Astrocyte of the cerebellum (primary cell): ENCODE measurements around the gene CFAP20.
A peak's percentile ranks its signal among the peaks of the same experiment; 100 is the strongest.

Experiments
- DNase-seq: peaks from one replicate; pipeline ENCODE4 v3.0.0-alpha.2; 2011; ENCODE audit warnings: low read depth
- H3K4me3 ChIP-seq: 2 replicates; pipeline ENCODE4 v1.5.1; 2011; ENCODE audit warnings: mild to moderate bottlenecking, low read depth, low read length, moderate library complexity
- CTCF ChIP-seq: IDR thresholded peaks from 2 replicates; pipeline ENCODE4 v1.5.1; 2012; ENCODE audit warnings: low read length, low read depth, moderate library complexity, mild to moderate bottlenecking; ENCODE audit errors: missing control alignments
- in situ Hi-C: cut with HindIII; loops from 2 replicates; pipeline ENCODE4 v1.10.0; 2017; ENCODE audit warnings: low sequenced_read_pairs

CFAP20 gene

GRCh38 chr16:58110571-58111301 lies 18.4 kb downstream of the CFAP20 start:
- no peak for TF ChIP-seq CTCF
- in situ Hi-C loops, result no loop called here
- DNase-seq, result no peak

GRCh38 chr16:58109881-58110280 lies 19.3 kb downstream of the CFAP20 start:
- in situ Hi-C loops, result no loop called here
- no peak overlapping the region for H3K4me3 ChIP-seq
- DNase-seq, result no peak
- TF ChIP-seq CTCF, result no peak

More at GRCh38 chr16:58110571-58111301, 18.4 kb downstream of the CFAP20 start:
- no peak overlapping the region for H3K4me3 ChIP-seq

- no peak for DNase-seq
- TF ChIP-seq CTCF, result no peak
- no peak overlapping the region for H3K4me3 ChIP-seq
- in situ Hi-C loops, result no loop called here
Measured at GRCh38 chr16:58109330-58109729, 19.9 kb downstream of the CFAP20 start.

GRCh38 chr16:58107709-58108108 lies 21.5 kb downstream of the CFAP20 start:
- no peak overlapping the region for H3K4me3 ChIP-seq
- in situ Hi-C loops, result no loop called here
- no peak for DNase-seq
- TF ChIP-seq CTCF, result no peak

- in situ Hi-C loops, result no loop called here
- no peak for DNase-seq
- TF ChIP-seq CTCF, result peak; percentile 27
- H3K4me3 ChIP-seq, result no peak overlapping the region
Measured at GRCh38 chr16:58107228-58107627, 22.0 kb downstream of the CFAP20 start.

GRCh38 chr16:58105631-58106030 lies 23.6 kb downstream of the CFAP20 start:
- in situ Hi-C loops, result no loop called here
- no peak for TF ChIP-seq CTCF
- DNase-seq, result no peak
- no peak overlapping the region for H3K4me3 ChIP-seq
